Astrocyte (in vitro differentiated cells and primary cell): ENCODE data around the gene GPNMB.

Experiments used
- CTCF ChIP-seq: IDR thresholded peaks from 2 replicates; pipeline ENCODE4 v1.5.1; 2011; ENCODE audit warnings: low read depth, mild to moderate bottlenecking, inconsistent platforms, low read length, moderate library complexity; ENCODE audit not compliant: insufficient read depth
- EZH2 ChIP-seq: IDR thresholded peaks from 2 replicates; pipeline ENCODE4 v1.6.1; 2012; ENCODE audit warnings: mild to moderate bottlenecking, low read length, inconsistent platforms; ENCODE audit not compliant: insufficient read depth

- TF ChIP-seq CTCF = no peak
- no peak for TF ChIP-seq EZH2
These were observed 51.7 kb downstream of the GPNMB start for GRCh38 chr7:23298141-23298881.
